GM10266 (cell line): Measurements from ENCODE around the gene PLPP2.
A peak's percentile ranks its signal among the peaks of the same experiment; 100 is the strongest.
"Not testable (repeated sequence)": the region's sequence is repeated elsewhere in the genome, so short reads cannot be mapped to it uniquely, and the experiment has no call there.

Experiments used
- DNase-seq: peaks from one replicate; pipeline ENCODE4 v3.0.0; 2012; ENCODE audit errors: extremely low spot score
- TF ChIP-seq, protein P1 (sequence below): IDR thresholded peaks from 2 replicates; pipeline ENCODE4 v1.5.1; 2012; ENCODE audit warnings: mild to moderate bottlenecking, low read depth; ENCODE audit not compliant: control insufficient read depth, insufficient read depth; ENCODE audit errors: missing control alignments

Gene PLPP2

DNA sequence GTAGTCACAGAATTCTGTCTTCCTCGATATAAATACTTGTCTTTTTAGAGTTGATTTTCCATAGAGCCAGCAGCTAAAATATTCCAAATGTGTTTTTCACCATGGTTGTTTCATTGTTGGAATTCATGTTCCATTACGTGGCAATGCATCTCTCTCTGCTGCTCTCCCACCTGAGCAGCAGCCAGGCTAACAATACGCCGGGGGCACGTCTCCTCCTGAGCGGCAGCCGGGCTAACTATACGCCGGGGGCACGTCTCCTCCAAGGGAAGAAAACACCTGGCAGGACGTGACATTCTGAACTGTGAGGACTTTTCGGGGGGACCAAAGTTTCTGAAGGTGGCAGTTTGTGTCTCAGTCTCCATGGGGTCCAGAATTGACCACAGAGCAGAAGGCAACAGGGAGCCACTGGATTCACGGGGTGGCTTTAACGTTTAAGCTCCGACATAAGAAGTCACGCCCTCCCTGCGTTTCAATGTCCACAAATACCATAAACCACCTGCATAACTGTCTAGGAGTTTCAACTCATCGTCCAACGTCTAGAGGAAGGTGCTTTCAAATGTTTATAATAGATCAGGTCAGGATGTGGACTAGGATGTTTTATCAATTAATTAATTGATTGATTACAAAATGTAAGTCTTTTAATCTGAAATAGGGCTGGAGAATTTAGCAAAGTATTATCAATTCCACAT is 15.1 kb downstream of the PLPP2 start:
- TF ChIP-seq, protein P1, sequence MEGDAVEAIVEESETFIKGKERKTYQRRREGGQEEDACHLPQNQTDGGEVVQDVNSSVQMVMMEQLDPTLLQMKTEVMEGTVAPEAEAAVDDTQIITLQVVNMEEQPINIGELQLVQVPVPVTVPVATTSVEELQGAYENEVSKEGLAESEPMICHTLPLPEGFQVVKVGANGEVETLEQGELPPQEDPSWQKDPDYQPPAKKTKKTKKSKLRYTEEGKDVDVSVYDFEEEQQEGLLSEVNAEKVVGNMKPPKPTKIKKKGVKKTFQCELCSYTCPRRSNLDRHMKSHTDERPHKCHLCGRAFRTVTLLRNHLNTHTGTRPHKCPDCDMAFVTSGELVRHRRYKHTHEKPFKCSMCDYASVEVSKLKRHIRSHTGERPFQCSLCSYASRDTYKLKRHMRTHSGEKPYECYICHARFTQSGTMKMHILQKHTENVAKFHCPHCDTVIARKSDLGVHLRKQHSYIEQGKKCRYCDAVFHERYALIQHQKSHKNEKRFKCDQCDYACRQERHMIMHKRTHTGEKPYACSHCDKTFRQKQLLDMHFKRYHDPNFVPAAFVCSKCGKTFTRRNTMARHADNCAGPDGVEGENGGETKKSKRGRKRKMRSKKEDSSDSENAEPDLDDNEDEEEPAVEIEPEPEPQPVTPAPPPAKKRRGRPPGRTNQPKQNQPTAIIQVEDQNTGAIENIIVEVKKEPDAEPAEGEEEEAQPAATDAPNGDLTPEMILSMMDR: no peak
- peak; percentile 3 for DNase-seq

DNA sequence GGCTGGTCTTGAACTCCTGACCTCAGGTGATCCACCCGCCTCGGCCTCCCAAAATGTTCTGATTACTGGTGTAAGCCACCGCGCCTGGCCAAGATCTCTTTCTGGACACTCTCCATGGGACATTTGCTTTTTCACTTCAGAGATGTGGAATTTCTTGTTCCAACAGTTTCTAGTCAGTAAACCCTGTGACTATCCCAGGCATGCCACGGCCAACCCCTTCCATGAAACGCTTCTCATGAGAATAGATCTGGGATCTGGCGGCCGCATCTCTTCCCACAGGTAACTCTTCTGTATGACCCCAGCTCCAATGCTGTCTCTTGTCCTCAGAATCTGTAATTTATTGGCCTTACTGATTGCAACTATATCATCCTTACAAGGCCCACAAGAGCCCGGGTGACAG is 16.2 kb downstream of the PLPP2 start:
- peak; percentile 2 for DNase-seq
- TF ChIP-seq, protein P1: no peak

DNA sequence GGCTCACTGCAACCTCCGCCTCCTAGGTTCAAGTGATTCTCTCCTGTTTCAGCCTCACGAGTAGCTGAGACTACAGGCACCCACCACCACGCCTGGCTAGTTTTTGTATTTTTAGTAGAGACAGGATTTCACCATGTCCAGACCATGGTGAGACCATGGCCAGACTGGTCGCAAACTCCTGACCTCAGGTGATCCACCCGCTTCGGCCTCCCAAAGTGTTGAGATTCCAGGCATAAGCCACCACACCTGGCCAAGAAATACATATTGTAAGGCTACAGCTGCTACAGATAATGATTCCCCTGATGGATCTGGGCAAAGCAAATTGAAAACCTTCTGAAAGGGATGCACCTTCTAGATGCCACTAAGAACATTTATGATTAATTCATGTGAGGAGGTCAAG is 17.8 kb downstream of the PLPP2 start:
- DNase-seq: no peak
- TF ChIP-seq, protein P1: no peak

DNA sequence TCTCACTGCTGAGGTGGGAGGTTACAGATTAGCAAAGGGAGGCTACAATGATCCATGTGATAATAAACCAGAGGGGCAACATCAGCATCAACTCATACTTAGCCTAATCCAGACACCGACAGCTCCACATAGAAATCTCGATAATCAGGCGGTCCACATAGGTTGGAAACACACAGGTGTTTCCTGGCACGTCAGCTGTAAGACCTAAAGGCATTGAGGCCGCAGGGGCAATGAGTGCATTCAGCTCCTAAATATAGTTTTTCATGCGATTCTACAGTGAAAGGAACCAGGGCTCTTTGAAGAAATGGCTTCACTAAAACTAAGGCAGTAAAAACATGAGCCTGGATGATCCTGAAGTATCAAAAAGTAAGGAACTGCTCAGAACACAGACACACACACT is 19.3 kb downstream of the PLPP2 start:
- DNase-seq: peak; percentile 5
- TF ChIP-seq, protein P1: no peak

DNA sequence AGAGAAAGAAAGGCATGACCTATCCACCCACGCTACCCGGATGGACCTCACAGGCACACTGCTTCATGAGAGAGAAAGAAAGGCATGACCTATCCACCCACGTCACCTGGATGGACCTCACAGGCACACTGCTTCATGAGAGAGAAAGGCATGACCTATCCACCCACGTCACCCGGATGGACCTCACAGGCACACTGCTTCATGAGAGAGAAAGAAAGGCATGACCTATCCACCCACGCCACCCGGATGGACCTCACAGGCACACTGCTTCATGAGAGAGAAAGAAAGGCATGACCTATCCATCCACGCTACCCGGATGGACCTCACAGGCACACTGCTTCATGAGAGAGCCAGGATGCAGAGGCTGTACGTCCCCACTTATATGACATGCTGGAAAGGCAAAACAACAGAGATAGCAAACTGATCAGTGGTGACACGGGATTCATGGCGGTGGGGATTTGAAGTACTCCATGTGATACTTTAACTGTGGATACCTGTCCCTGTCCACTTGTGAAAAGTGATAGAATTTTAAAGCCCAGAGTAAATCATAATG is 20.4 kb downstream of the PLPP2 start:
- not testable (repeated sequence) for DNase-seq

DNA sequence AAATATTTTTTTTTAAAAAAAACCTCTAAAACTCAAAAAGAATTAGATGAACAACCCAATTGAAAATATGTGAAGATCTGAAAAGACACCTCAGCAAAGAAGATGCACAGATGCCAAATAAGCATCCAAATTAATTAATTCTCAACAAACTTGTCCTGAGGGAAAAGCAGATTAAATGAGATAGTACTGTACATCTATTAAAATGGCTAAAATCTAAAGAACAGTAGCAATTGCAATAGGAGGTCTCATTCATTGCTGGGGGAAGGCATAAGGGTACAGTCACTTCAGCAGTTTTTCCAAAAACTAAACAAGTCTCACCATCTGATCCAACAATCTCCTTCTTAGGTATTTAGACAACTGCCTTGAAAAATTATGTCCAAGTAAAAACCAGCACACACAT is 22.0 kb downstream of the PLPP2 start:
- DNase-seq: peak; percentile 1
- TF ChIP-seq, protein P1: no peak

DNA sequence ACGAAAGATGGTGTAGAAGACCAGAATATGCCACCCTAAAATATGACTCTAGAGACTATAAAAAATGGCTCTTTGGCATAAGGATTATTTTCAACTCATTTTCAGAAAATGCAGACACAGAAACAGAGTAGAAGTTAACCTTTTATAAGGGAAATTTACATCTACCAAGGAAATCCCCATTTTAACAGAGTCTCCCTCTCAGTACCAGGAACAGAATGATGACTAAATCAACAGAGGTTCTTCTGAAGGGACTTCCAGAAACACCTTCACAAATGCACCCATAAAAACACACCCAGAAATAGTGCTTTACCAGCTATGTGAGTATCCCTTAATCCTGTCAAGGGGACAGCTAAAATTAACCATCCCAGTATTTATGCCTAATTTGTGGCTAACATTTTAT is 29.1 kb downstream of the PLPP2 start:
- TF ChIP-seq, protein P1: no peak
- DNase-seq: peak; percentile 42

DNA sequence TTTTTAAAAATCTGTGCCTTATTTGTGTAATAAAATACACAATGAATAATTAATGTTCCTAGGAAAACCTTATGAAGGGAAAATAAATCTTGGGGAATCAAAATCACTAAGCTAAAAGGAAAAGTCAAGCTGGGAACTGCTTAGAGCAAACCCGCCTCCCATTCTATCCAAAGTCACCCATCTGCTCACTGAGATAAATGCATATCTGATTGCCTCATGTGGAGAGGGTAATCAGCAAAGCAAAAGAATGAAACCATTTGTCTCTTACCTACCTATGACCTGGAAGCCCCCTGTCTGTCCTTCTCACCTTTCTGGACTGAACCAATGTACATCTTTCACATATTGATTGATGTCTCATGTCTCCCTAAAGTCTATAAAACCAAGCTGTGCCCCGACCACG is 34.4 kb downstream of the PLPP2 start:
- not testable (repeated sequence) for DNase-seq

DNA sequence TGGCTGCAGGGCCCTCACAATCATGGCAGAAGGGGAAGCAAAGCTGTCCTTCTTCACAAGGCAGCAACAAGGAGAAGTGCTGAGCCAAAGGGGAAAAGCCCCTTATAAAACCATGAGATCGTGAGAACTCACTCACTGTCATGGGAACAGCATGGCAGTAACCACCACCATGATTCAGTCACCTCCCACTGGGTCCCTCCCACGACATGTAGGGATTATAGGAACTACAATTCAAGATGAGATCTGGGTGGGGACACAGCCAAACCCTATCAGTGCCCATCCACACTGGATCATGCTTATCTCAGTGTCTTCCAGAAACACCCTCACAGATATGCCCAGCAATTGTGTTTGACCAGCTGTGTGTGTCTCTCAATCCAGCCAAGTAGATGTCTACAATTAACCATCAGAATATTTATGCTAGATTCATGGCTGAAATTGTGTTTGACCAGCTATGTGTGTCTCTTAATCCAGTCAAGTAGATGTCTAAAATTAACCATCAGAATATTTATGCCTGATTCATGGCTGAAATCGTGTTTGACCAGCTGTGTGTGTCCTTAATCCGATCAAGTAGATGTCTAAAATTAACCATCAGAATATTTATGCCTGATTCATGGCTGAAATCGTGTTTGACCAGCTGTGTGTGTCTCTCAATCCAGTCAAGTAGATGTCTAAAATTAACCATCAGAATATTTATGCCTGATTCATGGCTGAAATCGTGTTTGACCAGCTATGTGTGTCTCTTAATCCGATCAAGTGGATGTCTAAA is 38.6 kb downstream of the PLPP2 start:
- not testable (repeated sequence) for DNase-seq
